HUES6 (cell line): ENCODE data around the gene CRYBA1.
A peak's percentile ranks its signal among the peaks of the same experiment; 100 is the strongest.

Source experiments
- H3K27ac ChIP-seq: 2 replicates; pipeline ENCODE4 v1.7.0; 2013; ENCODE audit warnings: low read depth, mild to moderate bottlenecking, low read length, inconsistent platforms
- H3K27me3 ChIP-seq: 2 replicates; pipeline ENCODE4 v1.6.1; 2013; ENCODE audit warnings: low read length; ENCODE audit not compliant: control insufficient read depth, insufficient read depth
- H3K36me3 ChIP-seq: 2 replicates; pipeline ENCODE4 v1.6.1; 2013; ENCODE audit warnings: low read length; ENCODE audit not compliant: control insufficient read depth, insufficient read depth
- H3K4me1 ChIP-seq: 2 replicates; pipeline ENCODE4 v1.6.1; 2013; ENCODE audit warnings: low read length; ENCODE audit not compliant: control insufficient read depth, insufficient read depth
- H3K4me3 ChIP-seq: 2 replicates; pipeline ENCODE4 v1.5.1; 2013; ENCODE audit warnings: low read depth, low read length
- H3K9ac ChIP-seq: one replicate; pipeline ENCODE4 v1.6.1; 2013; ENCODE audit warnings: mild to moderate bottlenecking, low read length
- H3K9me3 ChIP-seq: 2 replicates; pipeline ENCODE4 v1.6.1; 2013; ENCODE audit warnings: low read depth, low read length; ENCODE audit not compliant: control insufficient read depth, insufficient read depth

The CRYBA1 gene

GRCh38 chr17:29283496-29283895, 36.8 kb downstream of the CRYBA1 start:
- no peaks in the 10 kb centered on the region for H3K27me3 ChIP-seq
- no peak overlapping the region for H3K27ac ChIP-seq
- peaks cover 13% of the 10 kb centered on the region for H3K4me1 ChIP-seq
- H3K9ac ChIP-seq = no peak overlapping the region
- H3K9me3 ChIP-seq = no peaks in the 10 kb centered on the region
- peaks cover 94% of the 10 kb centered on the region for H3K36me3 ChIP-seq
- 0 out of 2 replicates have a peak overlapping the region, but pooled peaks have one; percentile 39 for H3K4me3 ChIP-seq

GRCh38 chr17:29283961-29284360, 37.3 kb downstream of the CRYBA1 start:
- no peak overlapping the region for H3K27ac ChIP-seq

GRCh38 chr17:29289852-29290251, 43.2 kb downstream of the CRYBA1 start:
- no peaks in the 10 kb centered on the region for H3K9me3 ChIP-seq
- no peak overlapping the region for H3K4me3 ChIP-seq
- peaks cover 7% of the 10 kb centered on the region; the same call in 1 of the 2 replicates for H3K4me1 ChIP-seq
- peaks cover 59% of the 10 kb centered on the region for H3K36me3 ChIP-seq
- H3K27me3 ChIP-seq = no peaks in the 10 kb centered on the region
- H3K9ac ChIP-seq = no peak overlapping the region
- H3K27ac ChIP-seq = no peak overlapping the region

More at GRCh38 chr17:29283961-29284360, 37.3 kb downstream of the CRYBA1 start:
- no peaks in the 10 kb centered on the region for H3K9me3 ChIP-seq
- peaks cover 10% of the 10 kb centered on the region for H3K4me1 ChIP-seq
- peaks cover 94% of the 10 kb centered on the region for H3K36me3 ChIP-seq
- H3K4me3 ChIP-seq = peak overlapping the region; percentile 39; the same call in 1 of the 2 replicates
- H3K27me3 ChIP-seq = no peaks in the 10 kb centered on the region
- no peak overlapping the region for H3K9ac ChIP-seq

GRCh38 chr17:29291163-29291752, 44.6 kb downstream of the CRYBA1 start:
- Histone ChIP-seq H3K27ac (no peak overlapping the region), H3K27me3 (no peaks in the 10 kb centered on the region), H3K36me3 (peaks cover 45% of the 10 kb centered on the region), H3K9me3 (no peaks in the 10 kb centered on the region), H3K4me1 (0 out of 2 replicates have a peak, but pooled peaks cover 7% of the 10 kb centered on the region), H3K4me3 (peak overlapping the region; percentile 97), H3K9ac (peak overlapping the region; percentile 84)

- H3K36me3 ChIP-seq = peaks cover 34% of the 10 kb centered on the region
- peak overlapping the region; percentile 95 for H3K9ac ChIP-seq
- peak overlapping the region; percentile 97 for H3K4me3 ChIP-seq
- H3K9me3 ChIP-seq = no peaks in the 10 kb centered on the region
- 0 out of 2 replicates have a peak, but pooled peaks cover 7% of the 10 kb centered on the region for H3K4me1 ChIP-seq
- H3K27me3 ChIP-seq = no peaks in the 10 kb centered on the region
- H3K27ac ChIP-seq = peak overlapping the region; percentile 99
These were observed 45.7 kb downstream of the CRYBA1 start for GRCh38 chr17:29292071-29292991.

- Histone ChIP-seq H3K27ac (peak overlapping the region; percentile 99), H3K4me1 (0 out of 2 replicates have a peak, but pooled peaks cover 7% of the 10 kb centered on the region), H3K4me3 (peak overlapping the region; percentile 97), H3K9me3 (no peaks in the 10 kb centered on the region), H3K36me3 (peaks cover 25% of the 10 kb centered on the region), H3K27me3 (no peaks in the 10 kb centered on the region), H3K9ac (peak overlapping the region; percentile 95)
These were observed 46.6 kb downstream of the CRYBA1 start for GRCh38 chr17:29292992-29293889.

GRCh38 chr17:29293890-29294579, 47.4 kb downstream of the CRYBA1 start, which contains the start of gene NUFIP2:
Gene NUFIP2 (minus strand): TSS chr17:29294148. CDS start chr17:29294059, 89 bp downstream.
- Histone ChIP-seq H3K27me3 (no peaks in the 10 kb centered on the region), H3K36me3 (peaks cover 17% of the 10 kb centered on the region), H3K4me3 (peak within 1 kb of the TSS; percentile 97), H3K27ac (peak within 1 kb of the TSS; percentile 99), H3K9me3 (no peaks in the 10 kb centered on the region), H3K4me1 (0 out of 2 replicates have a peak, but pooled peaks cover 7% of the 10 kb centered on the region), H3K9ac (peak within 1 kb of the TSS; percentile 95)

- peak overlapping the region; percentile 97 for H3K4me3 ChIP-seq
- no peaks in the 10 kb centered on the region for H3K9me3 ChIP-seq
- peak overlapping the region; percentile 83 for H3K9ac ChIP-seq
- H3K4me1 ChIP-seq = 0 out of 2 replicates have a peak, but pooled peaks cover 7% of the 10 kb centered on the region
- peak overlapping the region; percentile 76 for H3K27ac ChIP-seq
- no peaks in the 10 kb centered on the region for H3K27me3 ChIP-seq
- peaks cover 12% of the 10 kb centered on the region for H3K36me3 ChIP-seq
These were observed 47.9 kb downstream of the CRYBA1 start for GRCh38 chr17:29294580-29294900.

GRCh38 chr17:29295420-29295819, 48.8 kb downstream of the CRYBA1 start:
- Histone ChIP-seq H3K4me3 (no peak overlapping the region), H3K9ac (no peak overlapping the region), H3K36me3 (peaks cover 4% of the 10 kb centered on the region; the same call in 1 of the 2 replicates), H3K27ac (no peak overlapping the region), H3K4me1 (0 out of 2 replicates have a peak, but pooled peaks cover 4% of the 10 kb centered on the region), H3K27me3 (no peaks in the 10 kb centered on the region), H3K9me3 (no peaks in the 10 kb centered on the region)

GRCh38 chr17:29299031-29299430, 52.4 kb downstream of the CRYBA1 start:
- Histone ChIP-seq H3K9ac (no peak overlapping the region), H3K4me3 (no peak overlapping the region), H3K36me3 (no peaks in the 10 kb centered on the region), H3K27ac (no peak overlapping the region), H3K9me3 (no peaks in the 10 kb centered on the region), H3K4me1 (no peaks in the 10 kb centered on the region), H3K27me3 (no peaks in the 10 kb centered on the region)
